ENCODE results near the gene TMEM53.
"Not testable (repeated sequence)": the region's sequence is repeated elsewhere in the genome, so short reads cannot be mapped to it uniquely, and the experiment has no call there.

The TMEM53 gene

GRCh38 chr1:44707959-44708831, 33.9 kb upstream of the TMEM53 start:
- DNase-seq (ENCODE audit: extremely low read depth, low read depth), result peak; percentile 24
- no peak overlapping the region for H3K4me3 ChIP-seq (replicated peaks; ENCODE audit: low read depth, low read length)
- TF ChIP-seq CTCF (IDR thresholded peaks at IDR 0.05; ENCODE audit: low read depth, low read length, missing control alignments), result peak; percentile 51

GRCh38 chr1:44707112-44707881, 33.0 kb upstream of the TMEM53 start:
- no peak overlapping the region for H3K4me3 ChIP-seq (replicated peaks; ENCODE audit: low read depth, low read length)
- no peak for TF ChIP-seq CTCF (IDR thresholded peaks at IDR 0.05; ENCODE audit: low read depth, low read length, missing control alignments)
- DNase-seq (ENCODE audit: extremely low read depth, low read depth), result peak; percentile 79

- no peak for DNase-seq (ENCODE audit: extremely low read depth, low read depth)
- TF ChIP-seq CTCF (IDR thresholded peaks at IDR 0.05; ENCODE audit: low read depth, low read length, missing control alignments), result no peak
- no peak overlapping the region for H3K4me3 ChIP-seq (replicated peaks; ENCODE audit: low read depth, low read length)
Measured at GRCh38 chr1:44705938-44706337, 31.7 kb upstream of the TMEM53 start.

GRCh38 chr1:44705470-44705869, 31.2 kb upstream of the TMEM53 start:
- DNase-seq (ENCODE audit: extremely low read depth, low read depth), result no peak
- H3K4me3 ChIP-seq (replicated peaks; ENCODE audit: low read depth, low read length), result no peak overlapping the region
- no peak for TF ChIP-seq CTCF (IDR thresholded peaks at IDR 0.05; ENCODE audit: low read depth, low read length, missing control alignments)

GRCh38 chr1:44701141-44701573, 26.9 kb upstream of the TMEM53 start:
- H3K4me3 ChIP-seq (replicated peaks; ENCODE audit: low read depth, low read length), result no peak overlapping the region
- TF ChIP-seq CTCF (IDR thresholded peaks at IDR 0.05; ENCODE audit: low read depth, low read length, missing control alignments), result no peak
- DNase-seq (ENCODE audit: extremely low read depth, low read depth), result no peak

- no peak for TF ChIP-seq CTCF (IDR thresholded peaks at IDR 0.05; ENCODE audit: low read depth, low read length, missing control alignments)
- no peak overlapping the region for H3K4me3 ChIP-seq (replicated peaks; ENCODE audit: low read depth, low read length)
- DNase-seq (ENCODE audit: extremely low read depth, low read depth), result no peak
Measured at GRCh38 chr1:44700573-44700972, 26.3 kb upstream of the TMEM53 start.

GRCh38 chr1:44699375-44699774, 25.1 kb upstream of the TMEM53 start:
- H3K4me3 ChIP-seq (replicated peaks; ENCODE audit: low read depth, low read length); DNase-seq (ENCODE audit: extremely low read depth, low read depth): not testable (repeated sequence)

All from HFF-Myc (cell line).